SK-N-SH (cell line): Measurements from ENCODE around the gene PCBP4. TPM values are rescaled to one million over a fixed set of nuclear protein-coding genes. Genes with fewer than 3 reads are reported as not detected.

ENCODE experiments used
- CTCF ChIA-PET: fragments of 300-600, 350-600 bp; formaldehyde crosslinking; extraction: SDS; loops from one replicate; lab custom pipeline; 2021; lab: Yijun Ruan, JAX
- POLR2A ChIA-PET: fragments of 350-600 bp; sonication (Branson Sonifier 250); formaldehyde crosslinking; extraction: SDS; loops from one replicate; lab custom pipeline; 2020; ENCODE audit warnings: antibody characterized with exemption, inconsistent platforms; lab: Yijun Ruan, JAX
- DNase-seq: peaks from one replicate; pipeline ENCODE4 v3.0.0; 2012
- H2AFZ ChIP-seq: fragments of 200-600 bp; sonication (generic); 2 replicates; pipeline ENCODE4 v1.8.1; 2016; ENCODE audit warnings: antibody characterized with exemption, mild to moderate bottlenecking, low read depth
- H3F3A ChIP-seq: fragments of 200-600 bp; sonication (generic); replicated peaks from 2 replicates; pipeline ENCODE3; 2016; ENCODE audit warnings: antibody characterized with exemption, mild to moderate bottlenecking; ENCODE audit not compliant: insufficient read depth
- H3K27ac ChIP-seq, 2 experiments: fragments of 200-500 bp in 1 of 2; fragments of 200-600 bp in 1 of 2; sonication (Bioruptor generic) in 1 of 2; sonication (generic), shearing (Covaris generic) in 1 of 2; 2 replicates each; pipeline versions ENCODE4 v1.5.1 to v1.6.1; 2014 to 2016; ENCODE audit warnings: low read depth in 2 of 2, inconsistent platforms in 1 of 2, low read length in 1 of 2, mild to moderate bottlenecking in 1 of 2, mixed read lengths in 1 of 2
- H3K27me3 ChIP-seq: fragments of 200-600 bp; sonication (generic), shearing (Covaris generic); 2 replicates; pipeline ENCODE4 v1.6.1; 2016; ENCODE audit warnings: mixed run types; ENCODE audit not compliant: insufficient read depth
- H3K36me3 ChIP-seq, 2 experiments: fragments of 200-500 bp in 1 of 2; fragments of 200-600 bp in 1 of 2; sonication (Bioruptor generic) in 1 of 2; sonication (generic) in 1 of 2; replicated peaks in 1 of 2; 2 replicates each; pipeline versions ENCODE3 to v1.5.1; 2014 to 2016; ENCODE audit warnings: low read length in 1 of 2, mild to moderate bottlenecking in 1 of 2; ENCODE audit not compliant: insufficient read depth in 2 of 2, control insufficient read depth in 1 of 2
- H3K4me1 ChIP-seq, 2 experiments: fragments of 200-500 bp in 1 of 2; fragments of 200-600 bp in 1 of 2; sonication (Bioruptor generic) in 1 of 2; sonication (generic), shearing (Covaris generic) in 1 of 2; 2 replicates each; pipeline versions ENCODE4 v1.5.1 to v1.6.1; 2014 to 2016; ENCODE audit warnings: low read depth in 1 of 2, low read length in 1 of 2, mixed run types in 1 of 2; ENCODE audit not compliant: insufficient read depth in 2 of 2, control insufficient read depth in 1 of 2
- H3K4me2 ChIP-seq: fragments of 200-600 bp; sonication (generic), shearing (Covaris generic); 2 replicates; pipeline ENCODE4 v1.6.1; 2017; ENCODE audit warnings: mixed run types
- H3K4me3 ChIP-seq, 2 experiments: fragments of 200-500 bp in 1 of 2; fragments of 200-600 bp in 1 of 2; sonication (Bioruptor generic) in 1 of 2; sonication (generic), shearing (Covaris generic) in 1 of 2; 2 replicates each; pipeline versions ENCODE4 v1.5.1 to v1.8.1; 2014 to 2016; ENCODE audit warnings: low read depth in 2 of 2, inconsistent platforms in 1 of 2, low read length in 1 of 2, mild to moderate bottlenecking in 1 of 2, mixed read lengths in 1 of 2, moderate library complexity in 1 of 2
- H3K79me2 ChIP-seq: fragments of 200-600 bp; sonication (generic); 2 replicates; pipeline ENCODE4 v1.8.1; 2017; ENCODE audit warnings: mild to moderate bottlenecking; ENCODE audit not compliant: insufficient read depth
- H3K9ac ChIP-seq: fragments of 200-600 bp; sonication (generic); 2 replicates; pipeline ENCODE4 v1.6.1; 2017; ENCODE audit warnings: mixed run types
- H3K9me2 ChIP-seq: fragments of 200-600 bp; sonication (generic); 2 replicates; pipeline ENCODE4 v1.6.1; 2017; ENCODE audit warnings: mixed run types
- H3K9me3 ChIP-seq: fragments of 200-600 bp; sonication (generic); 2 replicates; pipeline ENCODE4 v1.6.1; 2017; ENCODE audit warnings: mixed run types, mild to moderate bottlenecking, moderate library complexity
- H4K20me1 ChIP-seq: fragments of 200-600 bp; sonication (generic); 2 replicates; pipeline ENCODE4 v1.6.1; 2017; ENCODE audit warnings: mild to moderate bottlenecking, mixed run types; ENCODE audit not compliant: insufficient read depth
- CHD2 ChIP-seq: fragments of 150-350 bp; IDR thresholded peaks from 2 replicates; pipeline ENCODE4 v1.6.1; 2018; ENCODE audit warnings: low read length; ENCODE audit not compliant: partially characterized antibody
- CTCF ChIP-seq: fragments of 200-600 bp; sonication (generic); IDR thresholded peaks from 2 replicates; pipeline ENCODE4 v1.6.1; 2017; ENCODE audit warnings: antibody characterized with exemption, mild to moderate bottlenecking, moderate library complexity
- ELF1 ChIP-seq: IDR thresholded peaks from 2 replicates; pipeline ENCODE4 v1.4.0; 2012
- EP300 ChIP-seq, 2 experiments: IDR thresholded peaks; 2 replicates each; pipeline versions ENCODE4 v1.4.0 to v1.6.1; 2012; ENCODE audit warnings: borderline replicate concordance in 1 of 2, low read depth in 1 of 2, low read length in 1 of 2
- GABPA ChIP-seq: IDR thresholded peaks from 2 replicates; pipeline ENCODE4 v1.4.0; 2012; ENCODE audit warnings: low read depth, mild to moderate bottlenecking
- GATA2 ChIP-seq: sonication (generic); formaldehyde crosslinking; IDR thresholded peaks from 2 replicates; pipeline ENCODE4 v1.5.0; 2020; ENCODE audit warnings: mild to moderate bottlenecking, missing genetic modification reagents
- IRF3 ChIP-seq: fragments of 150-350 bp; IDR thresholded peaks from 2 replicates; pipeline ENCODE4 v1.6.1; 2016; ENCODE audit warnings: mild to moderate bottlenecking, low read depth, low read length
- NRF1 ChIP-seq: IDR thresholded peaks from 2 replicates; pipeline ENCODE4 v1.6.1; 2012; ENCODE audit warnings: low read depth, mild to moderate bottlenecking, low read length
- PBX3 ChIP-seq: IDR thresholded peaks from 2 replicates; pipeline ENCODE4; 2012
- RAD21 ChIP-seq: IDR thresholded peaks from 2 replicates; pipeline ENCODE4 v1.6.1; 2012; ENCODE audit warnings: mild to moderate bottlenecking, low read length
- RCOR1 ChIP-seq: fragments of 150-350 bp; IDR thresholded peaks from 2 replicates; pipeline ENCODE4 v1.6.1; 2017; ENCODE audit warnings: antibody characterized with exemption, low read length
- REST ChIP-seq: IDR thresholded peaks from 2 replicates; pipeline ENCODE4 v1.6.1; 2012; ENCODE audit warnings: mild to moderate bottlenecking, low read depth, low read length, moderate library complexity
- SMC3 ChIP-seq: IDR thresholded peaks from 2 replicates; pipeline ENCODE4 v1.6.1; 2012; ENCODE audit warnings: low read depth, low read length, improper control_type of control experiment
- USF1 ChIP-seq: IDR thresholded peaks from 2 replicates; pipeline ENCODE4 v1.4.0; 2012; ENCODE audit warnings: low read depth, borderline replicate concordance
- WGBS: methylation state at CpG from one replicate; pipeline ENCODE4 v1.1.6; 2017; ENCODE audit warnings: low lambda C conversion rate; 5-methylcytosine and 5-hydroxymethylcytosine counted together
- polyA plus RNA-seq, 3 experiments: library from polyadenylated mRNA; depleted of rRNA; stranded (reverse); fragments of >200 nt; gene quantifications; 2 replicates each; pipeline ENCODE4 v1.2.3, GENCODE V29; 2012

The PCBP4 gene
- polyA plus RNA-seq, 1 of the 3 experiments (the other 2 are of a cell fraction): 97.4 TPM

- H3K79me2 ChIP-seq: peaks cover 33% of the 10 kb centered on the region
- no peak overlapping the region for H3K27ac ChIP-seq
- 0 out of 2 replicates have a peak, but pooled peaks cover 6% of the 10 kb centered on the region for H4K20me1 ChIP-seq
- peaks cover 0 to 49% of the 10 kb centered on the region in 2 experiments for H3K36me3 ChIP-seq
- H3K9ac ChIP-seq: no peak overlapping the region
- 86% methylated on average over 9 of the region's 9 CpGs for WGBS
- H3K4me3 ChIP-seq: no peak overlapping the region
- no peaks in the 10 kb centered on the region for H3K9me2 ChIP-seq
- H3F3A ChIP-seq: no peaks in the 10 kb centered on the region
- H3K4me1 ChIP-seq: peaks cover 11 to 18% of the 10 kb centered on the region in 2 experiments; a peak in 3 of 4 replicates
- no peaks in the 10 kb centered on the region for H3K27me3 ChIP-seq
- no peak overlapping the region for H2AFZ ChIP-seq
- no peaks in the 10 kb centered on the region for H3K9me3 ChIP-seq
- POLR2A ChIA-PET: no interaction called here
- TF ChIP-seq CTCF: no peak
- no peak for TF ChIP-seq USF1
- no peak for TF ChIP-seq NRF1
- TF ChIP-seq SMC3: no peak
- TF ChIP-seq GABPA: no peak
- no peak for TF ChIP-seq RAD21
- TF ChIP-seq GATA2 (CRISPR knock-in tag): no peak
- no peak for TF ChIP-seq RCOR1
- no peak for TF ChIP-seq CHD2
- TF ChIP-seq PBX3: no peak
- no peak for TF ChIP-seq ELF1
- TF ChIP-seq IRF3: no peak
- no peak for TF ChIP-seq REST
- no peak for TF ChIP-seq EP300 (IDR thresholded peaks at IDR 0.05; ENCODE audit: borderline replicate concordance in 1 of 2, low read depth in 1 of 2, low read length in 1 of 2)
- CTCF ChIA-PET: interaction anchor here (1.5 kb wide), 1 partner anchor 44 kb away, joined by 4 read pairs; no protein-coding TSS in a partner anchor
- no peak for DNase-seq
- no peak overlapping the region for H3K4me2 ChIP-seq
These were observed 28.4 kb downstream of the PCBP4 start for GRCh38 chr3:51938780-51939425.
